ENCODE measurements around the gene PGK2. TPM values are rescaled to one million over a fixed set of nuclear protein-coding genes. Genes with fewer than 3 reads are reported as not detected.
"Not testable (repeated sequence)": the region's sequence is repeated elsewhere in the genome, so short reads cannot be mapped to it uniquely, and the experiment has no call there.

Gene PGK2
- not detected for total RNA-seq

- DNase-seq, result no peak
Observed at GRCh38 chr6:49787176-49787575, at the start of gene PGK2. PGK2 (minus strand) TSS chr6:49787285; CDS start chr6:49787187, 98 bp downstream.

GRCh38 chr6:49835140-49835539, 48.1 kb upstream of the PGK2 start:
- DNase-seq, result no peak

DNA sequence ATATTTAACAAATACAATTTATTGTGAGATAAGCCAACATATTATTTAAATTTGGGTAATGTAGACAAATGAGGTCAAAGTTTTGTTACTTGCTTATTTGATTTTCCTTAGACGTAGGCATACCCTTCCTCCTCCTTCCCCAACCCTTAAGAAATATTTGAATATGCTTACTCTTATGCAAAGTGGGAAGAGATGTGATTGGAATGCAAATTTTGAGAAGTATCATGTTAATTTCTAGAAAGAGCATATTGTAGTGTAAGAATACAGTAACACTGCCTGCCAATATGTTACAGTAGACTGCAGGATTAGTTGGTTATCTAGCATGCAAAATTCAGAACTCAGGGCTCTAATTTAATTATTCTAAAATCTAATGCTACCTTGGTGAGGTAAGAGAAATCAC, 46.3 kb upstream of the PGK2 start:
- DNase-seq, result no peak

GRCh38 chr6:49826743-49827406, 39.8 kb upstream of the PGK2 start:
- DNase-seq, result no peak

DNA sequence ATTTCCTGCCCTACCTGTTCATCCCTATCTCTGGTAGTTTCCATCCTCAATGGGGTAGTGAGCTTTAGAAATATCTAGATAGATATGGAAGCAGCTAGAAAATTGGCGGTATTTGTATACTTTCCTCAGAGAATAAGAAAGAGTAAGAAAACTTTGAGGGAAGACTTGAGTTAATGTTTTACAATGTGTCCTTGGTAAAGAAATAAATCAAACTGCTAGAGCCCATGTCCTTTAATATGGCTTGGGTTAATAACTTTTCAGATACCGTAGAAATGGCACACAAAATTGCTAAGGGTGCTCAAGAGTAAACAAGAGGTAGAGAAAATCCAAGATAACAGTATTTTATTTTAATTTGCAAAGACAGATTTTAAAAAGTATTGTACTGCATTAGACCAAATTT, 28.1 kb upstream of the PGK2 start:
- no peak for DNase-seq

GRCh38 chr6:49813248-49813647, 26.2 kb upstream of the PGK2 start:
- DNase-seq, result no peak

DNA sequence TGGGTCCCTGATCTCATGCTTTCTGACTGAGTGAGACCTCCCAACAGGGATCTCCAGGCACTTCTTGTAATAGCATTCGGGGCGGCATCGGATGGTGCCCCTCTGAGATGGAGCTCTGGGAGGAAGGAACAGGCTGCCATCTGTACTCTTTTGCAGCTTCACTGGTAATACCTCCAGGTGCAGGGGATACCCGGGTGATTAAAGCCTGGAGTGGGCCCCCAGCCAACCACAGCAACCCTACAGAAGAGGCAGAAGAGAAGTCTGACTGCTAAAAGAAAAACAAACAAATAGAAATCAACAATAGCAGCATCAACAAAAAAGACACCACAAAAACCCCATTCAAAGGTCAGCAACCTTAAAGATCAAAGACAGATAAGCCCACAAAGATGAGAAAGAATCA, 19.1 kb upstream of the PGK2 start:
- no peak for DNase-seq

DNA sequence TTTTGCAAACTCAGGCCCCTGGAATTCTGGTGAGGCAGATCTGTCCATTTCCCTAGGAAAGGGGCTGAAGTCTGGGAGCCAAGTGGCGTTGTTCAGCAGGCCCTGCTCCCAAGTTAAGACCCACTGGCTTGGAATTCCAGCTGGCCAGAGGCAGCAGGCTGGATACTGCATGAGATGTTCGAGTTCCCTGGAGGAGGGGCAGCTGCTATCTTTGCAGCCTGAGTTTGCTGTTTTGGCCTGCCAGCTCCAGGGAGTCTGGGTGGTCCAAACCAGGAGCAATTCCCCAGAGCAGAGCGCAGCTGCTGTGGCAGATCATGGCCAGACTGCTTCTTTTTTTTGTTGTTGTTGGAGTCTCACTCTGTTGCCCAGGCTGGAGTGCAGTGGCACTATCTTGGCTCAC, 18.2 kb upstream of the PGK2 start:
- DNase-seq, result no peak

DNA sequence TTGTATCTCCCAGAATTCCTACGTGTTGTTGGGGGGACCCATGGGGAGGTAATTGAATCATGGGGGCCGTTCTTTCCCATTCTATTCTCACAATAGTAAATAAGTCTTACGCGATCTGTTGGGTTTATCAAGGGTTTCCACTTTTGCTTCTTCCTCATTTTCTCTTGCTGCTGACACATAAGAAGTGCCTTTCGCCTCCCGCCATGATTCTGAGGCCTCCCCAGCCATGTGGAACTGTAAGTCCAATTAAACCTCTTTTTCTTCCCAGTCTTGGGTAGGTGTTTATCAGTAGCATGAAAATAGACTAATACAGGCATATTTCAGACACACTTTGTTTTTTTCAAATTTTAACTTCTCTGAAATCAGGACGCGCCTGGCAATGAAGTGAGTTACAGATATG, 14.4 kb upstream of the PGK2 start:
- no peak for DNase-seq

DNA sequence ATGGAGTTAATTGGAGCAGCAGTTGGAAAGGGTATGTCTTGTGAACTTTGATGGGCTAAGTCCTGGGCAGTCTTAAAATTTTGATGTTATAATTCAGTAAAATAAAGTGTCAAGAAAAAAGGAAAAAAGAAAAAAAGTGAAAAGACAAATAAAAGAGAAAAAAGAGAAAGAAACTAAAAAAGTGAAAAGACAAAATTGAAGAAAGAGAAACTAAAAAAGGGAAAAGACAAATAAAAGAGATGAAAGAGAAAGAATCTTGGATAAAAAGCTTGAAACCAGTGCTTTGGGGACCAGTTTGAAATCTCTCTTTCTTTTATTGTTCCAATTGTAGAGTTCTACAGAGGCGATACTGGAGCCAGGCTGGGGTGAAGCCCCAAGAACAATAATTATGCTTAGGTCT, 12.0 kb upstream of the PGK2 start:
- no peak for DNase-seq

DNA sequence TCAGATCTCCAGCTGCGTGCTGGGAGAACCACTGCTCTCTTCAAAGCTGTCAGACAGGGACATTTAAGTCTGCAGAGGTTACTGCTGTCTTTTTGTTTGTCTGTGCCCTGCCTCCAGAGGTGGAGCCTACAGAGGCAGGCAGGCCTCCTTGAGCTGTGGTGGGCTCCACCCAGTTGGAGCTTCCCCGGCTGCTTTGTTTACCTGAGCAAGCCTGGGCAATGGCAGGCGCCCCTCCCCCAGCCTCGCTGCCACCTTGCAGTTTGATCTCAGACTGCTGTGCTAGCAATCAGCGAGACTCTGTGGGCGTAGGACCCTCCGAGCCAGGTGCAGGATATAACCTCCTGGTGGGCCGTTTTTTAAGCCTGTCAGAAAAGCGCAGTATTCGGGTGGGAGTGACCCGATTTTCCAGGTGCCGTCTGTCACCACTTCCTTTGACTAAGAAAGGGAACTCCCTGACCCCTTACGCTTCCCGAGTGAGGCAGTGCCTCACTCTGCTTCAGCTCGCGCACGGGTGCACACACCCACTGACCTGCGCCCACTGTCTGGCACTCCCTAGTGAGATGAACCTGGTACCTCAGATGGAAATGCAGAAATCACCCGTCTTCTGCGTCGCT, 9.9 kb upstream of the PGK2 start:
- not testable (repeated sequence) for DNase-seq

DNA sequence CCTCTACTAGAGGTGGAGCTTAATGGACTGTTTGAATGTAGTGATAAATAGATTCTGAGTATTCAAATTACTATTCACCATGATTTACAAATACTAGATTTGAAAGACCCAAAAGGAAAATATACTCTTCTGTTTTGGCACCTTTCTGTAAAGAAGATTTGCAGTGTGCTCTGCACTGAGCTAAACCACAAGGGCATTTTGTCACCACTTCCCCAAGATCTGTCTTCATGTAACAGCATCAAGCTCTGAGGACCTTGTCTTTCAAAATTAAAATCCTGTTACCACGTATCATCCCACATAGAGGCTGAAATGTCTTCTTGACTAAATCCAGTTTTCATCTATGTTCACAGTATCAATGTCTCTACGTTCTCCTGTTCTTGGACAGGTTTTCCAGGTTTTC, 3.3 kb upstream of the PGK2 start:
- DNase-seq, result no peak

- no peak for DNase-seq
Observed at GRCh38 chr6:49784272-49784671, 2.8 kb downstream of the PGK2 start.

- no peak for DNase-seq
Observed at GRCh38 chr6:49782725-49783124, 4.4 kb downstream of the PGK2 start.

GRCh38 chr6:49782293-49782692, 4.8 kb downstream of the PGK2 start:
- DNase-seq, result no peak

DNA sequence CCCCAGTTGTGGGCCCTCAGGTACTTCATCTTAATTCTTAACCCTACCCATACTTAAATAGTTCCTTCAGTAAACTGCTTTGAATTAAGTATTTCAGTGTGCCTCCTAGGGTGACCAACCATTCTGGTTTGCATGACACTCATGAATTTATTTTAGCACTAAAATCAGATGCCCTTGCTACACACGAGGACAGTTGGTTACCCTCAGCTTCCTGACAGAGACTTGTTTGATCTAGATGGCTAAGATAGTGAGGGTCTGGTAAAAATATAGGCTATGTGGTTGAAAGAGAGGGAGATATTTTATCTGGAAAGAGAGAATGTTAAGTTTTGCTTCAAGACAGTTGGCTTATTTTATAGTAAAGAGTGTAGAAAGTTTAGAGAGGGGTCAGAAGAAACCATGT, 10.6 kb downstream of the PGK2 start:
- DNase-seq, result no peak

DNA sequence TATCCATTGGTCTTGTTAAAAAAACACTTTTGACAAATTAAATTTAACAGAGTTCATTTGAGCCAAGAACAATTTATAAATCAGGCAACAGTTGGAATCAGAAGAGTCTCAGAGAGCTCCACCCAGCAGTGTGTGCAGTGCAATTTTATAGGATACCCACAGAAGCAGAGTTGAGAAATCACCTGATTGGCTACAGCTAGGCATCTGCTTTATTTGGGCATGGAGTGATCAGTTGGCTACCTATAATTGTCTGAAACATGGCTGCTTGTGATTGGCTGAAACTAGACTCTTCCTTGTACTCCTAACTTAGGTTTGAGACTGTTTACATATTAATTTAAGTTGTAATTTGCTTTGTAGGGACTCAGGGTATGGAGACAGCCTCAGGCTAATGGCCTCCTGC, 12.0 kb downstream of the PGK2 start:
- DNase-seq, result no peak

DNA sequence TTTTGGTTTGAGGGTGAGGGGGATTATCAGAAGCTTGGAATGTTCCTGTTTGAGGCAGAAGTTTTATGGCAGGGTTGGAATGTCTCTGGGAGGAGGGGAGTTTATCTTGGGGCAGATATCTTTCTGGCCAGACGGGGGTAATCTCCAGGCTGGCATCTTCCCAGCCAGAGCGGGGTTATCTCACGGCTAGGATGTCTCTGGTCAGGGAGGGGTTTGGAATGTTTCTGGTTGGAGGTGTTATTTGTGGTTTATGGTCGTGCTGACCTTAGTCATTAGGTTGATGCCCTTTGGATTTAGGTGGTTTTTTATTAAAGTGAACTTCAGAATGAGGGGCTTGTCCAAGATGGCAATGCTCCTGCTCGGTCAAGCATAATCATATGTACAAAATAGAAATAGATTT, 14.8 kb downstream of the PGK2 start:
- DNase-seq, result no peak

GRCh38 chr6:49766762-49767161, 20.3 kb downstream of the PGK2 start:
- DNase-seq, result no peak

DNA sequence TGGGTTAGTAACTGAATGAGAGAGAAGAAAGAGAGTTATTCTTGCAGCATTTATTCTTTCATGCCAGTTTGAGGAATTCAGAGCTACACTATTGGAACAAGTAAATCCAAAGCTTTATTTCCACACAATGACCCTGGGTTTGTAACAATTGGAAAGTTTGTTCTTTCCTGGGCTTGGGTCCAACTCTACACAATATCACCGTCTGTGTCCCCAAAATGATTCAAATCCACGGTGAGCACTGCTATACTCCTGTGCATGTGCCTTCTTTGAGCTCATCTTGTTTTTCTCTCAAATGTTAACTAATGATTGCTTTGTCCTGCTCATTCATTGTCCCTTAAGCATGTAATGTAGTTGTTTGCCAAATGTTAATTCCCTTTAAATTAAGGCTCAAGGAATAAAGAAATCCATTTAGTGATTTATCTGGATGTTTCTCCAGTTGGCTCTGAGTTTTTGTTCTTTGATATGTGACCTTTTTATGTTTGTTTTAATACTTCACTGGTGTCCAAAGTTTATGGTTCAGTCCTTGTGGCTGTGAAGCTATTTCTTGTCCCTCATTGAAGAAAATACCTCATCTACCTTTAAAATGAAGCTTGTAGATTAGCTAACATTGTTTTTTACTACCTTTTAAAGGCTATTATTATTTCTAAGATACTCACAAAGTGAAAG, 22.4 kb downstream of the PGK2 start:
- no peak for DNase-seq

- no peak for DNase-seq
Observed at GRCh38 chr6:49744259-49744658, 42.8 kb downstream of the PGK2 start, which contains the start of gene CRISP3. CRISP3 (minus strand) TSS chr6:49744388; CDS start chr6:49744367, 21 bp downstream.

- DNase-seq, result no peak
Observed at GRCh38 chr6:49743429-49743828, 43.7 kb downstream of the PGK2 start.

DNA sequence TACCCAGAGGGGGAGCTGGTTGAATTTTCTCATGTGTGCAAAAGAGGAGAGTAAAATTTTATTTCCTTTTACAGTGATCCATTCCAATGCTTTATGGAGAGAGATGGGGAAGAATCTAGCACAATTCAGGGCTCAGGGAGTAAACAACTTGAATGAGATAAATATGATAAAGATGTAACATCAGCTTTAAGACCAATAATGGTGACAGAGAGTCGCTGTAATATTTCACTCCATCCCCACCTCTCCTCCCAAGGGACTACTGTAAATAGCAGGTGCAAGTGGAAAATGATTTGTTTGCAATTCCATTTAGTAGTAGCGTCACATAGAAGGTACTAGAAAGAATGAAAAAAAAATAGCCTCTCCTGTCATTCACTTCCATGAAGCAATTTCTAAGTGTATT, 47.7 kb downstream of the PGK2 start:
- no peak for DNase-seq

DNA sequence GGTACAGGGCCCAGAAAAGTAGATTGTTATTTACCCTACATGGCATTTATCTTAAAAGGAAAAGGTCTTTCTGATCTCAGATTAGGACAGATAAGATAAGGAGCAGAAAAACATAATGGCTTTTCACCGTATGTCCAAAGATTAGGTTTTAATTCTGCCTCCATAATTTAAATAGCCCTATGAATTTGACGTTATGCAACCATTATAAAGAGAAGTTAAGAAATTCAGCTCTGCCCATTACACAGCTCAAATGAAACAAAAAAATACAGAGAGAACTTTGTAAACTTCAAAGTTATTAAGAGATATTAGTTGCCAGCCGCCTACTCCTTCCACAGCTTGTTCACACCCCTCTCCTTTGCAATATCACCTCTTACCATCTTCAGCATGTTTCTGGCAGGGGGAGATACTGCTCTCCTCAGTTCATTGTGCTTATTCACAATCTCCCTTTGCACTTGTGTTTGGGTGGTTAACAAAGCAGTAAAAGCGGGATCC, 51.0 kb downstream of the PGK2 start:
- DNase-seq, result no peak
